Colonic mucosa (tissue), 4 donors: Measurements from ENCODE around the gene BCKDHB. TPM values are rescaled to one million over a fixed set of nuclear protein-coding genes. Genes with fewer than 3 reads are reported as not detected.
"Not testable (repeated sequence)": the region's sequence is repeated elsewhere in the genome, so short reads cannot be mapped to it uniquely, and the experiment has no call there.

ENCODE experiments used
- DNase-seq: peaks from one replicate; pipeline ENCODE4 v3.0.0-alpha.2; 2020
- H3K27ac ChIP-seq: fragments of 200-600 bp; one replicate; pipeline ENCODE4 v1.8.0; 2021
- H3K27me3 ChIP-seq: fragments of 200-600 bp; one replicate; pipeline ENCODE4 v1.8.0; 2021
- H3K36me3 ChIP-seq: fragments of 200-600 bp; one replicate; pipeline ENCODE4 v1.8.0; 2021
- H3K4me1 ChIP-seq: fragments of 200-600 bp; one replicate; pipeline ENCODE4 v1.8.0; 2021; ENCODE audit warnings: mild to moderate bottlenecking
- H3K4me3 ChIP-seq: fragments of 200-600 bp; one replicate; pipeline ENCODE4 v1.8.0; 2021
- H3K9ac ChIP-seq, 2 donors: one replicate each; pipeline ENCODE4 v1.7.0; 2013; ENCODE audit warnings: control low read depth in 2 of 2, low read depth in 2 of 2, low read length in 2 of 2
- H3K9me3 ChIP-seq: fragments of 200-600 bp; one replicate; pipeline ENCODE4 v1.8.0; 2021
- CTCF ChIP-seq: fragments of 200-600 bp; IDR thresholded peaks from one replicate; pipeline ENCODE4 v1.8.0; 2022; ENCODE audit warnings: antibody characterized with exemption, mild to moderate bottlenecking
- intact Hi-C: fragments of 100-400 bp; cut with DNase I; formaldehyde crosslinking; loops from one replicate; pipeline ENCODE4 v1.14.1; 2022
- total RNA-seq, 2 donors: library from RNA; stranded (reverse); fragmentation: NEBNext Ultra II Directional in 1 of 2; extraction: Animal tissue kit (Norgen Biotek cat#: 25700) in 1 of 2; gene quantifications; one replicate each; pipeline ENCODE4 v1.2.1, GENCODE V29; 2021
- donor health status: healthy.
- donor health status: DM: no; HTN: no; CAD: no.
- donor health status: DM: no; HTN: no; CAD: no.

The BCKDHB gene
- total RNA-seq, 2 donors from 2014 or later = 27.4 to 47.1 TPM

GRCh38 chr6:80234908-80235307 is 128.4 kb downstream of the BCKDHB start:
- Histone ChIP-seq H3K36me3 (no peaks in the 10 kb centered on the region), H3K4me3 (no peak overlapping the region), H3K9me3 (no peaks in the 10 kb centered on the region), H3K27me3 (no peaks in the 10 kb centered on the region), H3K9ac (no peak overlapping the region), H3K4me1 (no peaks in the 10 kb centered on the region), H3K27ac (no peak overlapping the region)
- TF ChIP-seq CTCF = no peak
- intact Hi-C loops = no loop called here
- no peak for DNase-seq

- H3K4me3 ChIP-seq = no peak overlapping the region
- no peaks in the 10 kb centered on the region for H3K9me3 ChIP-seq
- no peaks in the 10 kb centered on the region for H3K36me3 ChIP-seq
- intact Hi-C loops = no loop called here
- H3K27ac ChIP-seq = no peak overlapping the region
- no peaks in the 10 kb centered on the region for H3K4me1 ChIP-seq
- TF ChIP-seq CTCF = no peak
- H3K9ac ChIP-seq = no peak overlapping the region
- H3K27me3 ChIP-seq = no peaks in the 10 kb centered on the region
- DNase-seq = no peak
Measured at GRCh38 chr6:80235647-80236046, 129.2 kb downstream of the BCKDHB start.

GRCh38 chr6:80238754-80239153 is 132.3 kb downstream of the BCKDHB start:
- intact Hi-C loops, H3K36me3 ChIP-seq, H3K4me3 ChIP-seq, H3K9ac ChIP-seq, H3K27me3 ChIP-seq, DNase-seq, H3K27ac ChIP-seq, H3K4me1 ChIP-seq, H3K9me3 ChIP-seq: not testable (repeated sequence)

- H3K4me1 ChIP-seq = no peaks in the 10 kb centered on the region
- no peak overlapping the region for H3K27ac ChIP-seq
- H3K9me3 ChIP-seq = no peaks in the 10 kb centered on the region
- TF ChIP-seq CTCF = no peak
- intact Hi-C loops = no loop called here
- DNase-seq = no peak
- no peaks in the 10 kb centered on the region for H3K36me3 ChIP-seq
- H3K4me3 ChIP-seq = no peak overlapping the region
- H3K27me3 ChIP-seq = no peaks in the 10 kb centered on the region
- no peak overlapping the region for H3K9ac ChIP-seq
Measured at GRCh38 chr6:80245043-80245442, 138.6 kb downstream of the BCKDHB start.

GRCh38 chr6:80249897-80250296 is 143.4 kb downstream of the BCKDHB start:
- Histone ChIP-seq H3K4me3 (no peak overlapping the region), H3K9ac (no peak overlapping the region), H3K4me1 (no peaks in the 10 kb centered on the region), H3K36me3 (no peaks in the 10 kb centered on the region), H3K27ac (no peak overlapping the region), H3K27me3 (no peaks in the 10 kb centered on the region), H3K9me3 (no peaks in the 10 kb centered on the region)
- TF ChIP-seq CTCF = no peak
- intact Hi-C loops = no loop called here
- no peak for DNase-seq

- no peaks in the 10 kb centered on the region for H3K4me1 ChIP-seq
- intact Hi-C loops = no loop called here
- H3K9me3 ChIP-seq = no peaks in the 10 kb centered on the region
- TF ChIP-seq CTCF = no peak
- DNase-seq = no peak
- no peaks in the 10 kb centered on the region for H3K27me3 ChIP-seq
- H3K27ac ChIP-seq = no peak overlapping the region
- no peak overlapping the region for H3K9ac ChIP-seq
- no peak overlapping the region for H3K4me3 ChIP-seq
- H3K36me3 ChIP-seq = no peaks in the 10 kb centered on the region
Measured at GRCh38 chr6:80250391-80250997, 144.0 kb downstream of the BCKDHB start.
